Measurements from ENCODE around the gene CMTM7.
"Not testable (repeated sequence)": the region's sequence is repeated elsewhere in the genome, so short reads cannot be mapped to it uniquely, and the experiment has no call there.

Gene CMTM7

DNA sequence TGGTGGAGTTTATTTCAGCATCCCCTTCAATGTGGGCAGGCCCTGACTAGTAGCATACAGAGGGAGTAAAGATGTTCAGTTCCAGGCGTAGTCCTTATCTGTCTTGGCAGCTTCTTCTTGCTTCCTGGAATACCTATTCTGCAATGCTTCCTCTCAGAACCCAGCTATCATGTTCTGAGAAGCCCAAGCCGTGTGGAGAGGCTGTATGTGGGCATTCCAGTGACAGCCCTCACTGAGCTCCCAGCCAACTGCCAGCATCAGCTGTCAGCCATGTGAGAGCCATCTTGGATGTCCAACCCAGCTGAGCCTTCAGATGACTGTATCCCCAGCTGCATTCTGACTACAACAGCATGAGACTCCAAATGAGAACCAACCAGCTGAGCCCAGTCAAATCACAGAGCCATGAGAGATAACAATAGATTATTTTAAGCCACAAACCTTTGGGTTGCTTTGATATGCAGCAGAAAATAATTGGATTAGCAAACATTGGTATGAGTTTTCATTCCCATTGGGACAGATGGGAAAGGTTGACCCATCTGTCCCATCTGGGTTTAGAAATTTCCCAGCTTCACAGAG, 8.4 kb upstream of the CMTM7 start:
- no peak for DNase-seq

GRCh38 chr3:32384938-32385337, 6.7 kb upstream of the CMTM7 start:
- peak; percentile 65 for DNase-seq

GRCh38 chr3:32387512-32387911, 4.1 kb upstream of the CMTM7 start:
- DNase-seq = no peak

DNA sequence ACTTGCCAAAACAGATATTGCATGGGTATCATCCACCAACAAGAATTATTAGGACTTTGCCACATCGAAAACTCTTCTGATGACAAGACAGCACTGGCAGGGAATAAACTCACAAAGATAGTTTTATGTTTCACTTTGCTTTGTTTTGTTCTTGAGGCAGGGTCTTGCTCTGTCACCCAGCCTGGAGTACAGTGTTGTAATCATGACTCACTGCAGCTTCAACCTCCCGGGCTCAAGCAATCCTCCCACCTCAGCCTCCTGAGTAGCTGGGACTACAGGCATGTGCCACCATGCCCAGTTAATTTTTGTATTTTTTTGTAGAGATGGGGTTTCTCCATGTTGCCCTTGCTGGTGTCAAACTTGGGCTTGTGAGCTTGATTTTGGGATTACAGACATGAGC, 2.1 kb upstream of the CMTM7 start:
- DNase-seq = not testable (repeated sequence)

DNA sequence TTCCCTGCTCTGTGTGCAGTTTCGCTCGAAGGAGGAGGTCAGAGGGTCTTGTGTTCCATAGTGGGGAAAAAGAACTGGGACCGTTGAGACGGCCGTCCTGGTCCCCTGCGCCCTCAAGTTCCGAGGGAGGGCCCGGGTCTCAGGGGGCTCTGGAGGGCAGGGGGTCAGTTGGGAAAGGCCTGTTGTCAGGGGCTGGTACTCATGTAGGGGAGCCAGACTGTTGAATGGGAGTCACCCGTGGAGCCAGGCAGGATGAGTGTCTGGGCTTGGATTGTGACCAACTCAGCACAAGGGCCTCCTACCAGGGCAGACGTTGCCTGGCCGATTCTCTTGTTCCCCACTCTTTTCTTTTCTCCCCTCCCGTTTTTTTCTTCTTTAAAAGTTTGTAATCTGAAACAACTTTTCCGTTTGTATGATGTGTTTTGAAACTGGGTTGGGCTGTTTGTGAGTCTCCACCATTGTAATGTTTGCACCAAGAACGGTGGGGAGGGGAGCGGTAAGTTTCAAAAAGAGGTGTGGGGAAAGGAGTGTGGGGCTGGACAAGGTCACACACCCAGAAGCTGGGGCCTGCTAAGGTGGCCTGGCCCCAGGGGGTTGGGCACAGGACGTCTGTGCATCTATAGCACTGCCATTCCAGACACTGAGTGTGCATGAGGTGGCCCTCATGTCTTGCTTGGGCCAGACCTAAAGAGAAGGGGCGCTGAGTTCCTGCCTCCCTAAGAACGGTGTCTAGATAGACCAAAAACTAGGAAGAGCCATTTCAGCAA, 1.1 kb downstream of the CMTM7 start:
- no peak for DNase-seq

DNA sequence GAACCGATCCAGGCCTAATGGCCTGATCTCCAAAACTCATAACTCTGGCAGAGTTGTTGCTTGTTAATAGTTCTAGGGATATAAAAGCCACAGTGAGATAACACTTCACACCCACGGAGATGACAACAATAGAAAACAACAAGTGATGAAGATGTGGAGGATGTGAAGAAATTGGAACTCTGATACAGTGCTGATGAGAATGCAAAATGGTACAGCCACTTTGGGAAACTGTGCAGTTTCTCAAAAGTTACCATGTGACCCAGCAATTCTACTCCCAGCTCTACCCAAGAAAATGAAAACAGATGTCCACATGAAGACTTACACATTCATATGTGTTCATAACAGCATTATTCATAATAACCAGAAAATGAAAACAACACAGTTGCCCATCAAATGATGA, 3.8 kb downstream of the CMTM7 start:
- DNase-seq = no peak

DNA sequence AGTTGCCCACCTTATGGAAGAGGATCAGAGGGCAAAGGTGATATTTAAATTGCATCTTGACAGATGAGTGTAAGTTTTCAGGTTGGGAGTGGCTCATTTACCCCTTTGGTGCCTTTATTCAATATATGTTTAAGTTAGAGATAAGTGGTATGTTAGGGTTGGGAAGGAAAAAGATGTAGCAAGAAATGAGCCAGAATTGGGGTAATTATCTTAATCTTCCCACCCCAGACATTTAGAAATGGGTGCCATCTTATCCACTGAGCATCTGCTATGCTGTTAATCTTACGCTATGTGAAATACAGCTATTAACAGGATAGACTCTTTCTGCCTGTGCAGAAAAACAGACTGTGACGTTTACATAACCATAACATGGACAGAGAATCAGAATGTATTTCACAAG, 6.3 kb downstream of the CMTM7 start:
- no peak for DNase-seq

DNA sequence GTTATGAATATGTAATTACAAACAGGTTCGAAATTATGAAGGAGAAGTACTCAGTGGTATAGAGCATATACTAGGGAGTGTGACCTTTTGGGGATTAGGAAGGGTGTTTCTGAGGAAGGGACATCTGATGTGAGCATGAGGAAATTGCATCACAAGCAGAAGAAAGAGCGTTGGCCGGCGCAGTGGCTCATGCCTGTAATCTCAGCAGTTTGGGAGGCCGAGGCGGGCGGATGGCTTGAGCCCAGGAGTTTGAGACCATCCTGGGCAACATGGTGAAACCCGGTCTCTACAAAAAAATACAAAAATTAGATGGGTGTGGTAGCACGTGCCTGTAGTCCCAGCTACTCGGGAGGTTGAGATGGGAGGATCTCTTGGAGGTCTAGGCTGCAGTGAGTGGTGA, 6.9 kb downstream of the CMTM7 start:
- no peak for DNase-seq

DNA sequence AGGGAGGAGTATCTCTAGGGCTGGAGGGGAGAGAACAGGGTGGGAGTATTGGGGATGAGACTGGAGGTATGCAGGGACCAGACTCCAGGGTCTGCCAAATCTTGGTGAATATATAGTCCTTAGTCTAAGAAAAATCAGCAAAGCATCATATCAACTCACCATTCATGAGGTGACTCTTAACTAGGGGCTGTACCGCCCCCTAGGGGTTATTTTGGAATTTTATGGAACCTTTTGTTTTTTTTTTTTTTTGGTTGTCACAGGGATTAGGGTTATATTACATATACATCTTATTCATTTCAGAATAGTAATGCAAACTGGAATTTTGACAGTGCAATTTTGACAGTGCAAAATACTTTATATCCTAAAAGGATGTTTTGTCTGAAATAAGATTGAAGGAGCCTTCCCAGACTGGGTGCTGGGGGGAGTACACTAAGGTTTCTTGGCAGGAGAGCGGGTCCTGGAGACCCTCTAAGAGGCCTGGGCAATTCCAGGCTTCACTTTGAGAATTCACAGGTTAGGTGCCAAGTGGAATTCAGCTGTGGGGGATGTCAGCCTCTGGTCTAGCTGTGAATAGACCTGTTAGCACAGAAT, 7.5 kb downstream of the CMTM7 start:
- DNase-seq = no peak

DNA sequence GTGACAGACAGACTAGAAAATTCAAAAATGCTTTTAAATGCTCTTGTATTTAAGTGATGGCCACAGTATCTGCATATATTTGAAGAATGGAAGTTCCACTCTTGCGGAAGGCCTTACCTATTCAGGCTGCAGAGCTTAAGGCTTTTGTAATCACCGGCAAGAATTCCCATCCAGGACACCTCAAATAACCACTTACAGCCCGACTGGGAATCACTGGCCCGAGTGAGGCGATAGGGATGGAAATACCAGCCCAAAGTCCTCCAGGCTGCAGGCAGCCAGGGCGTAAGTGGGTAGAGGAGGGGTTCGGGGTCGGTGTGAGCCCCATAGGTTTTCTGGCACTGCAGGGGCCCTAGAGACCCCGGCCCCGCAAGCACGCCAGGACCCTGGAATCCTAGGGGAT, 9.5 kb downstream of the CMTM7 start:
- DNase-seq = no peak

GRCh38 chr3:32401556-32402081, 10.0 kb downstream of the CMTM7 start:
- peak; percentile 91 for DNase-seq

DNA sequence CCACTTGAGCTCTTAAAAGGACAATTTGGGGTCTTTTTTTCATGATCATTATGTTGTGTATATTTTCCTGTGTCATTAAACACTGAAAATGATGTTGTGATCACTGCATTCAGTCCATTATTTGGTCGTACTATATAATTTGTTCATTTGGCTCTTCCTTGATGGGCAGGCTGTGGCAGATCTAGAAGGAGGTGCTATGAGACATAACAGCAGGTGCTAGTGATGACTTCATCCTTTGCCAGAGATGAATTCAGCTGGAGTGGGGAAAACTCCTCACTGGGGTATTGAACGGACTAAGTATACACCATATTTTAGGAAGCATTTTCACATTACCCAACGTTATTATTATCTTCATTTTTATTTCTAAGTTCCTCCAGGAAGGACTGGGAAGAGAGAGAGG, 12.0 kb downstream of the CMTM7 start:
- DNase-seq = no peak

- no peak for DNase-seq
Observed at GRCh38 chr3:32404714-32405113, 13.1 kb downstream of the CMTM7 start.

DNA sequence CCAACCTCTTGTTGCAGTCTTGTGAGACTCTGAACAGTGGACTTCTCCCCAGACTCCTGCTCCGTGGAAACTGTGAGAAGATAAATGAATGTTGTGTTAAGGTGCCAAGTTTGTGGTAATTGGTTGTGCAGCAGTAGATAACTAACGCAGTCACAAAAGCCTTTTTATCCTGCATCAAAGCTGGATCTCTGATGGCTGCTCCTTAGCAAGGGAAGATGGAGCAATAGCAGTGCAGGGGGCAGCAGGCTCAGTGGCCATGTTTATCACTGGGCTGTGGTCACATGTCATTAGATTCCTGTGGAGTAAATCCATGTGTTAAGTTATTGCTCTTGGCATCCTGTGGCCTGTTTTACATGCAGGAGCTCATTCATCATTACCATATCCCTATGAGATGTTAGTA, 13.5 kb downstream of the CMTM7 start:
- no peak for DNase-seq

- no peak for DNase-seq
Observed at GRCh38 chr3:32405711-32406323, 14.2 kb downstream of the CMTM7 start.

DNA sequence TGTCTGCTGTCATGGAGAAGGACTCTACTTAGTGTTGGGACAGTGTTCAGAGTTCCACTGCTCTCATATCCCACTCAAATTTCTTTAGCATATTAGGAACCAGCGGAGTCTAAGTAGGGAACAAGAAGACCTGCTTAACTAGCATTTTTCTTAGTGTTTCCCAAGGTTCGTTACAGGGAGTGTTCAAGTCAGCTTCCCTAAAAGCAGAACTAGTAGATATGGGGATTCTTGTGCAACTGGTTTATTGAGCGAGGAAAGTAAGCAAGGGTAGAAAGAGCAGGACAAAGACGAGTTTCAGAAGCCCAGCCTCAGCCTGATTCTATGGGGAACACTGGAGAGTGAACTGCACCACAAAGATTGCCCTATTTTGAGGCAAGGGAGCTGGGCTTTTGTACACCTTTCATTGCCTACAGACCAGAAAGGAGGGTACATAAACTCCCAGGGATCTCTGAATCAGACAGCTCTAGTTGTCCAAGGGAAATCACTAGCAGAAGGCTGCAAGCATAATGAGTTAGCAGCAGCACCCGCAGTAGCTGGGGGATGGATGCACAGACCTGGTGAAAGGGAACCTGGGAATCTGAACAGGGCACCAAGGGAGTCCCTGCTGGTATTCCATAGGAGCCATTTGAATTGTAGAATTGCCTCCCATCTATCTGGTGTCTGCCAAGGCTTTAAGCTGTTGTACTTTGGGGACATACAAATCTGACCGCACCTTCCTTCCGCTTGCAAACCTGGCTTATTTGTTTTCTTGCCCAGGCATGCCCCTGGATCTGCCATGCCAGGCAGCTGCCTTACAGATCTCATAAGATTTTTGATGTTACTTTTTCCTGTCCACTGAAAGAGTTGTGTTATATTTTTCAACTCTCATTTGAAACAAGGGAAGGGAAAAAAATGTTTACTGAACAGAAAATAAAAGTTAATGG, 15.1 kb downstream of the CMTM7 start:
- no peak for DNase-seq

- DNase-seq = peak; percentile 72
Observed at GRCh38 chr3:32410367-32411246, 19.0 kb downstream of the CMTM7 start.

GRCh38 chr3:32411442-32411841, 19.8 kb downstream of the CMTM7 start:
- DNase-seq = peak; percentile 78

- no peak for DNase-seq
Observed at GRCh38 chr3:32412887-32413286, 21.2 kb downstream of the CMTM7 start.

- DNase-seq = no peak
Observed at GRCh38 chr3:32413845-32414521, 22.3 kb downstream of the CMTM7 start.

Data from islet precursor cell (in vitro differentiated cells).